Thoracic aorta (tissue), 2 donors: ENCODE results near the gene LRCOL1. TPM values are rescaled to one million over a fixed set of nuclear protein-coding genes. Genes with fewer than 3 reads are reported as not detected.

Source experiments
- ATAC-seq: fragments of 150-250 bp; one replicate; pipeline ENCODE4 v1.8.0; 2017; ENCODE audit warnings: low read depth; ENCODE audit not compliant: insufficient number of reproducible peaks, low FRiP score
- DNase-seq: peaks from one replicate; pipeline ENCODE4 v3.0.0-alpha.2; 2020; ENCODE audit warnings: low spot score
- H3K27ac ChIP-seq, 2 donors: fragments of 200-600 bp; sonication (generic); 1 replicate in 1 of 2; 2 replicates in 1 of 2; pipeline ENCODE4 v1.5.1; 2016; ENCODE audit warnings: mild to moderate bottlenecking in 2 of 2, moderate library complexity in 2 of 2
- H3K27me3 ChIP-seq: fragments of 200-600 bp; sonication (generic); replicated peaks from 2 replicates; pipeline ENCODE4 v1.6.0; 2016; ENCODE audit warnings: mild to moderate bottlenecking; ENCODE audit not compliant: insufficient read depth
- H3K36me3 ChIP-seq: fragments of 200-600 bp; sonication (generic); one replicate; pipeline ENCODE4 v1.5.1; 2016
- H3K4me1 ChIP-seq, 2 donors: fragments of 200-600 bp; sonication (generic); 1 replicate in 1 of 2; 2 replicates in 1 of 2; pipeline versions ENCODE4 v1.5.1 to v1.6.0; 2016; ENCODE audit warnings: low read depth in 2 of 2, mild to moderate bottlenecking in 1 of 2; ENCODE audit not compliant: control insufficient read depth in 1 of 2
- H3K4me3 ChIP-seq: fragments of 200-600 bp; sonication (generic); 2 replicates; pipeline ENCODE4 v1.5.1; 2016; ENCODE audit warnings: mild to moderate bottlenecking
- H3K9me3 ChIP-seq: fragments of 200-600 bp; sonication (generic); 2 replicates; pipeline ENCODE4 v1.5.1; 2016
- CTCF ChIP-seq: fragments of 200-600 bp; sonication (generic); IDR thresholded peaks from one replicate; pipeline ENCODE4 v1.5.1; 2019; ENCODE audit warnings: antibody characterized with exemption
- total RNA-seq, 2 donors: library from RNA; depleted of rRNA; stranded (reverse); fragments of >200 nt; gene quantifications; one replicate each; pipeline versions ENCODE4 v1.1.0 to v1.2.3, GENCODE V29; 2016

Gene LRCOL1
- total RNA-seq, 2 donors from 2014 or later: not detected

- H3K36me3 ChIP-seq: peaks cover 14% of the 10 kb centered on the region
- no peaks in the 10 kb centered on the region for H3K27me3 ChIP-seq
- no peak for TF ChIP-seq CTCF
- H3K27ac ChIP-seq: no peak overlapping the region
- H3K4me1 ChIP-seq: no peaks in the 10 kb centered on the region
- ATAC-seq: no peak
- no peaks in the 10 kb centered on the region for H3K9me3 ChIP-seq
- H3K4me3 ChIP-seq: no peak overlapping the region
- no peak for DNase-seq
Observed at GRCh38 chr12:132578826-132579225, 31.6 kb downstream of the LRCOL1 start.

GRCh38 chr12:132578118-132578517, 32.3 kb downstream of the LRCOL1 start:
- Histone ChIP-seq H3K4me1 (no peaks in the 10 kb centered on the region), H3K36me3 (peaks cover 14% of the 10 kb centered on the region), H3K27me3 (no peaks in the 10 kb centered on the region), H3K9me3 (no peaks in the 10 kb centered on the region), H3K4me3 (no peak overlapping the region), H3K27ac (no peak overlapping the region)
- ATAC-seq (no peak), DNase-seq (no peak)
- TF ChIP-seq CTCF: no peak

GRCh38 chr12:132577191-132577920, 33.0 kb downstream of the LRCOL1 start:
- TF ChIP-seq CTCF: no peak
- ATAC-seq: no peak
- no peak overlapping the region for H3K4me3 ChIP-seq
- no peak overlapping the region for H3K27ac ChIP-seq
- no peaks in the 10 kb centered on the region for H3K4me1 ChIP-seq
- H3K9me3 ChIP-seq: no peaks in the 10 kb centered on the region
- DNase-seq: no peak
- peaks cover 14% of the 10 kb centered on the region for H3K36me3 ChIP-seq
- no peaks in the 10 kb centered on the region for H3K27me3 ChIP-seq

GRCh38 chr12:132576701-132577100, 33.7 kb downstream of the LRCOL1 start:
- Histone ChIP-seq H3K36me3 (peaks cover 14% of the 10 kb centered on the region), H3K4me1 (no peaks in the 10 kb centered on the region), H3K27ac (no peak overlapping the region), H3K9me3 (no peaks in the 10 kb centered on the region), H3K27me3 (no peaks in the 10 kb centered on the region), H3K4me3 (no peak overlapping the region)
- TF ChIP-seq CTCF: no peak
- DNase-seq (no peak), ATAC-seq (no peak)

- H3K36me3 ChIP-seq: peaks cover 20% of the 10 kb centered on the region
- H3K4me1 ChIP-seq: no peaks in the 10 kb centered on the region
- ATAC-seq: no peak
- no peak for DNase-seq
- no peak for TF ChIP-seq CTCF
- no peak overlapping the region for H3K4me3 ChIP-seq
- H3K9me3 ChIP-seq: no peaks in the 10 kb centered on the region
- no peak overlapping the region for H3K27ac ChIP-seq
- H3K27me3 ChIP-seq: no peaks in the 10 kb centered on the region
Observed at GRCh38 chr12:132575661-132576060, 34.7 kb downstream of the LRCOL1 start.
